ENCODE results near the gene JARID2.

Gene JARID2

DNA sequence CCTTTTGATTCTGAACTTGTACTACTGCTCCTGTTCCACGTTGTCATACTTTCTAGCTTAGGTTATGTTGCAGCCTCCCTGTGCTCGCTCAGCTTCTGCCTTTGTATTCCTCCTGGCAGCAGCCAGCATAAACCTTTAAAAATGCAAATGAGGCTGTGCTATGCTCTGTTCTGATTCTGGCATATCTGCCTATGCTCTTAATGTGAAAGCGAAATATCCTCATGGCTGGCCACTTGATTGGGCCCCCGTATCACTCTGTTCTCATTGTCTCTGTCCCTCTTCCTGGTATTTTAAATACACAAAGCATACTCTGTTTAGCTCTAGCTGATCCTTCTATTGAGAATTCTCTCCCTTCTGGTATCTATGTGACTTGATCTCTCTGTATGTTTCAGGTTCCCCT lies 139.0 kb downstream of the JARID2 start:
- no peak for DNase-seq

DNA sequence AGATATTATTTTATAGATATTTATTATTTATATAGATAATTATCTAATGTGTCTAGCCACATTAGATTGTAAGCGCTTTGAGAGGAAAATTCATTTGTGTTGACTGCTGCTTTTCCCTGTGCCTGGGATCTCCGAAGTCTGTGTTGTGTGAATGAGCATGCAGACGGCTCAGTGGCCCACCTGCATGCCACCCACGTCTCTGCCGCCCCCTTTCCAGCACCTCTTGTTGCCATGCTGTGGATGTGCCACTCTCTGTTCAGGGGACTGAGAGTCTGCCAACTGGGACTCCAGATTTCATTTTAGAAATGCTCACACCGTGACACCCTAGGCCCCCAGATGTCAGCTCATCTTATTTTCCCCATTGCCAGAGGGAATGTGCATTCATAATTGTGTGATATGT lies 139.7 kb downstream of the JARID2 start:
- DNase-seq, result no peak

DNA sequence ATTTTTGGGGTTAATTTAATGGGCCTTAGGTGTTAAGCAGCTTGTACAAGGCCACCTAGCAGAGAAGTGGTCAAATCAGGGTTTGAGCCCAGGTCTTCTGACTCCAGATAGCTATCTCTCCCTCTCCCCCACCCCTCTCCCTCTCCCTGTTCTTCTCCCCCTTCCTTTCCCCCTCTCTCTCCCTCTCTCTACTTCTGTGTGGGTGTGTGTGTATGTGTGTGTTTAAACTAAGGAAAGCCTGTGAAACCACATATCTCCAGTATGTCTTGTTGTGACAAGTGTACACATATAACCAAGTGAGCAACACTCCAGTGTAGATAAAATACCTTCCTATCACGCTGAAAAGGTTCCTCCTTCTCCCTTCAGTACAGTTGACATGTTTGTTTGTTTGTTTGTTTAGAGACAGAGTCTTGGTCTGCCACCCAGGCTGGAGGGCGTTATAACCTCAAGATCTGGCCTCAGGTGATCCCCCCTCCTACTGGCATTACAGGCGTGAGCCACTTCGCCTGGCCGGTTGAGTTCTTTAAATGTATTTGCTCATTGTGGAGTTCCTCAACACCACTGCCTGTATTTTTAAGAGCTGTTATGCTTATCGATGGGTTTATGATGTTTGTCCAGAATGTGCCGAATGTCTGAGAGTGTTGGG lies 140.4 kb downstream of the JARID2 start:
- no peak for DNase-seq

DNA sequence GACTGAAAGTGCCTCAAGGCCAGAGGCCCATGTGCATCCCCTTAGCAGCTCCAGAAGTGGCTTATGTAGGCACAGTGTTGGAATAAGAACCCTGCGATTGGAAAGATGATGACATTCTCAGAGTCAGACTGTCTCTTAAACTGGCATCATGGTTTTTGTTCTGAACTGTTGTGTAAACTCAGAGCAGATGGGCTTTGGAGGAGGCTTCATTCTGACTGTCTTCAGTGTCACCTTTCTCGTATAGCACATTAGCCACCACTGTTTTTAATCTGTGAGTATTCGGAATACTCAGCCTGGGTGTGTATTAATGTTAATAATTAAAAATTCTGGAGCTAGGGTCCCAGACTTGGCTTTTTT lies 140.9 kb downstream of the JARID2 start:
- no peak for DNase-seq

DNA sequence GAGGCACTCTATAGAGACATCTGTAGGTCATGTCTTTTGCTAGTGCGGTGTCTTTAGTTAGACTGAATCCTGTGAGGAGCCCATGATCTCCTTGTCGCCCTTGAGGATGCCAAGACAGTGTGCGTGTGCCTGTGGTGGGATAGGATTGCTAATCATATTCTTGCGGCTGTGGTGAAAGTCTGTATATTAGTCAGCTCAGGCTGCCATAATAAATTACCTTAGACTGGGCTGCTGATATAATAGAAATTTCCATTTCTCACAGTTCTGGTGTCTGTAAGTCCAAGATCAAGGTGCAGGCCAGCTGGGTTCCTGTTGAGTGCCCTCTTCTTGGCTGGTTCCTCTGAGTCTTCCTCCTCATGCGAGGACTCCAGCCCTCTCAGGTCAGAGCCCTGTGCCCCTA lies 141.2 kb downstream of the JARID2 start:
- no peak for DNase-seq

DNA sequence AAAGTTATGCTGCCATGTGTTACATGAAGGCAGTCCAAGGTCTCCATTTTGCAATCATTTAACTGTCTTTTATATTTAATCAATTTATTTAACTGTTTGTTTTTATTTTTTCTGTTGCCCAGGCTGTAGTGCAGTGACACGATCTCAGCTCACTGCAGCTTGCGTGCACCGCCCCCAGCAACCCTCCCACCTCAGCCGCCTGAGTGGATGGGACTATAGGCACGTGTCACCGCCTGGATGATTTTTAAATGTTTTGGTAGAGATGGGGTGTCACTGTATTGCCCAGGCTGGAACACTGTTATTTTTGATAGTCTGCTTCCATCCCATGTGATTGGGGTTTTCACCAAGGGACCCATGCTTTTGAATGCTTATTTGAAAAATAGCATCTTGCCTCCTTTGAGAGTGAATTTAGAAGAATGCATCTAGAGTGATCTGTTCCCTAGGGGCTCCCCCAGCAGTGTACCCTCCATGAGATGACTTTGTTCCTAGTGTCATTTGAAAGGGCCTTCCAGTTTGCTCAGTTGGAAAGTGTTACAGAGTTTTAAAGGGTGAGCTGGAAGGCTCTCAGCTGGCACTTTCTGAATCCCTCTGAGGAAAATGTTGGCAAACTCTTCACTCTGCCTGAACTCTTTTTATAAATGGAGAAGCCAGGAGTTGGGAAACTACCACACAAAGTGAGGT lies 143.4 kb downstream of the JARID2 start:
- DNase-seq, result no peak

DNA sequence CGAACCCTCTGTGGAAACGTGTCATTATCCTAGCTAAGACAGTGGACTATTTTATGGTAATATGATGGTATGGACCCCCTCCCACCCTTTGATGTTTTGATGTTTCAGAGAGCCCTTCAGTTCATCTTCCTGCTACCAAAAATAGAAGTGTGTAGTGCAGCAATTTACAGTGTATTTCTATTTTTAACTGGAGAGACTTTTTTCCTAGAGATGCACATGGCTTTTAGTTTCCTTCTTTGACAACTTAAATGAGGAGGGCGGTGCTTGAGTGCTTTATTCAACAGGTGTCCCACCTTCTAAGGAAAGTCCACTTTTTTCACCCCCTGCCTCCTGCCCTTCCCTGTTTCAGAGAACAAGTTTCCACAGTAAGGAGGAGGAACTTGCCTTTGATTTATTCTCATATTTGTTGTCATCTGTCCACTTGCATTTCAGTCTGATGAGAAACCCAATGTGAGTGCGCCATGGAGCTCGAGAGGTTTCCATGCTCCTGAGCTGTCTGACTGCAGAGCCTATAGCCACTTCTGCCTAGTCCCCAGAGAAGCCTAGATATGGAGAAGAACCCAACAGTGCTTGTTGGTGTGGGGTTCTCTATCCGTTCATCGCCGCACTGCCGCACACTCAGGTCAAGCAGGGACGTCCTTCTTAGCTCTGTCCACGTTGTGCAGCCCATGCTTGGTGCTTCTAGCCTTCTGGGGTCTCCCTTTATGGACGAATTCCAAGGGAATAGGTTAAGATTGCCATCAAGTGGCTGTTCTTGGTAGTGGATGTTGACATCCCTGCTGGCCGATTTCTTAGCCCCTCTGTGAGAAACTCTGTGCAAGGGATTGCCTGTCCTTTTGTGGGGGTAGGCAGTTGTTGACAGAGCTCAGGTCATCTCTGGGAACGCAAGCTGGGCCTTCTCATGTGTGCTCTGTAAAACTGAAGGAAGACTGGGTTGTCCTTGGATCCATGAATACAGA lies 144.2 kb downstream of the JARID2 start:
- DNase-seq, result no peak

DNA sequence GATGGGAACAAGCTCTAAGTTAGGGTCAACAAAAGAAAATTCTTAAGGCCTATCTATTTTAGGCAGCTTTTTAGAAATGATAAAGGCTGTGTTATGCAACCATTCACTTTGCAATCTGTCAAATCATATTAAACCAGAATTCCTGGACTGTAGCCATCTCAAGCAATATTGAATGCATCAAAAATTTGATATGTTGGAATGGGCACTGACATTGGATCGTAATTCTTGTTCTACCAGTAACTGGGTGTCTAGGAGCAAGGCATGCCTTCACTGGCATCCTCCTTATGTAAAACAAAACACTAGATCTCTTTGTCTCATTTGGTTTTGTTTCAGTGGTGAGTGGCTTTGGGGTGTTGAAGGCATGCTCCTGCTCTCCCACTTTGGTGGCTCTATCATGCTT lies 145.6 kb downstream of the JARID2 start:
- no peak for DNase-seq

DNA sequence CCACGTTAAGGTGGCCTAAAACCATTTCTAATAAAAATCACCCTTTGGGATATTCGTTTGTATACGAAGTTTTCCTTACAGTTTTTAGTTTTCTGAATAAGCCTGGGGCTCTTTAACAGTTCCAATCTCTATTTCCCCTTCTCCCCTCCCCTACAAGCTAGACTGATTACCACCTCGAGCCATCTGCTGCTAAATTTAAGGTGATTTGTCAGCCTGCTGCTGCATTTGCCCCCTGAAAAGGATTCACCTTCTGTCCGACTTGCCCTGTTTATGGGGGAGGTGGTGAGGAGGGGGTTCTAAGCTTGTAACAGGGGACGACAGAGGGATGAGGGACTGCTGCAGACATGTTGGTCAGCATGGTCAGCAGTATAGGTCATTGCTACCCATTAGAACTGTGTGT lies 146.3 kb downstream of the JARID2 start:
- DNase-seq, result no peak

DNA sequence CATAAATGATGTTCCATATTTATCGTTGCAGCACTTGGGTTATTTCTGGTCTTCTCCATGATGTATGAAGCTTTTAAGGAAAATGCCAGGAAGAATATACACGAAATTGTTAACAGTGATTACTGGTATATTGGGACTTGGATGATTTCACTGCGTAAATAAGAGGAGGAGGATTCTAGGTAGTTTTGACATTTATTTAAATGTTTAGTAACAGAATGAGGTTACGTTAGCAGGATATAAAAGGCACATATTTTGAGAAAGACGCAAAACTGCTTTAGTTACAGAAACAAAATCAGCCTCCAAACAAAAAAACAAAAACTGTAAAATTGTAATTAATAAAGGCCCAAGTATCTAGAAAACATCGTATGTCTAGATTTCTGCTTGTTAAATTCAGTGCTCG lies 147.7 kb downstream of the JARID2 start:
- no peak for DNase-seq

DNA sequence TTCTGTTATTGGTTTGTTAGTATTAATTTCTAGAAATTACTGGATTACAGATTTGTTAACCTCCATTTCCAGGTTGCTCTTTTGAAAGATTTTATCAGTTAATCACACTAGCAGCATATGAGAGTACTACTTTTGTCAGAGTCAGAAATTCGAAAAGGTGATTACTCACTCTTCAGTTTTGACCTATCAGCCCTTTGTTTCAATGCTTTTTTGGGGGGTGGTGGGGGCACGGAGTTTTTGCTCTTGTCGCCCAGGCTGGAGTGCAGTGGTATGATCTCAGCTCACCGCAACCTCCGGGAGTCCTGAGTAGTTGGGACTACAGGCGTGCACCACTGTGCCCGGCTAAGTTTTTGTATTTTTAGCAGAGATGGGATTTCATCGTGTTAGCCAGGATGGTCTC lies 149.2 kb downstream of the JARID2 start:
- DNase-seq, result no peak

DNA sequence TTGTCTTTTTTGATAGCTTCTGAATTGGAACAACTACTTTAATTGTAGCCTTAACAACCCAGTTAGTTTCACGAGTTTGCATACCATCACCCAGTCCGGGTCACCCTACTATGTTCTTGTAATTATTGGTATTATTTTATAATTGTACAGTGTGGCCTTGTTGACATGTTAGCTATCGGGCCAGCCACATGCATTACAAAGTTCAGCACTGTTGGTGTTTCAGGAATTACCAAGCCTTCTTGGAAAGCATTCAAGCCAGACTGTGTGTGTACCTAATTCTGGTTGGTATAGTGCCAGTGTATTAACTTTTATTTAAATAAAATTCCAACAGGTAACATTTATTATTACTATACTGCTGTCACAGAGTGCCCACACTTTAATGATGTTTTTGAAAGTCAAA lies 150.9 kb downstream of the JARID2 start:
- DNase-seq, result no peak

DNA sequence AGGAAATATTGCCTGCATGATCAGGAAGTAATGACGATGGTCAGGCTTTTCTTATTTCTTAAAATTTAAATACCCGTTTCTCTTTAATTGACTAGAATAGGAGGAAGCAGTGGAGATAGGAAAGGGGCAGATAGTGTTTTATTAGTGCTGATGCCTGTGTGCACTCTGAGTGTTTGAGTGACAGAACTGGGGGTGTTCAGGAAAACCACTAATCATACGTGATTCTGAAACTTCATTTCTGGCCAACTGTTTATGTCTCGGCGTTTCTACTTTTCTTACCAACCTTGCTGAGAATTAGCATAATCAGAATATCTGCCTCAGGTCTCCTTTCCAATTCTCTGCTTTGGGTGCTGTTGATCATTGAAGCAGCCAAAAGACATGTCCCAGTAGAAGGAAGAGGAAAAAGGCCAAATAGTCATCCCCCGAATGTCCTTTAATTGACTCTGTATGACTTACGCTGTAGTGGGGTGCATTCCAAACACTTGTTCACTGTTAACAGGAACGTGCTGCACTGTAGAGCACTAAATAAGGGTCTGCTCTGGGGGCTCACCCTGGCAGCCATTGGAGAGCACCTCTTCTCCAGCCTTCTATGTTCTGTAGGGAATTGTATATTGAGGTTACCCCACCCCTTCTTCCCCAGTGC lies 152.9 kb downstream of the JARID2 start:
- no peak for DNase-seq

DNA sequence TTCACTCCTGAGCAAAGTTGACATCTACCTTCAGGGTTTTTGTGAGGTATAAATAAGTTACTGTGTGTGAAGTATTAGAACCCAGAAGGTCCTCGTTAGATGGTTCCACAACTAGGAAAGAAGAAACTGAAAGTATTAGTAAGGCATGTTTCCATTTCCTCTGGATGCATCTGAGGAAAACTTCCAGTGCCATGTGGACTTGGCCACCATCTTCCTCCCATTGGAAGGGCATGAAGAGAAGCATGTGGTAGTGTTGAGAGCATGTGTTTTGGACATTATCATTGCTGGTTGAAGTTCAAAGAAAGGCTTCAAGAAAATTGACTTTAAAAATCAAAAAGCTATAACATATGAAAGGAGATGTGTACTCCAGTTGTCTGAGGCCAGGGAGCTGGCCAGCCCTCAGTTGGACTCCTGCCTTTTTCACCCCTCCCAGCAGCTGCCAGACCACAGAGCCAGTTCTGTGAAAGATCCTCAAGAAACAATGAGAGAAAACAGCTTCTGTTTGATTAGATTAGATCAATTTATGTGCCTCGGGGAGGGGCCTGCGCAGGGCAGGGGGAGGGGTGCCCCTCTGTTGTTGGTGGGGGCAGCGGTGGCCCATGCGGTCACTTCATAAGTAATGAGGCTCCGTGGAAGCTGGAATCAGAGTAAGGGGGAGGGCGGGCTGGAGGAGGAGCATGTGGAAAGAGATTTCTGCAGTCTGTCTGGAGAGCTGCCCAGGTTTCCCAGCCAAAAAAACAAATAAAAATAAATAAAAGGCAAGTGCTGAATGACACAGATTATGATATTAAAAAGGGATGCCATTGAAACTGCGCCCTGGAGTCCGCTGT lies 154.0 kb downstream of the JARID2 start:
- no peak for DNase-seq

DNA sequence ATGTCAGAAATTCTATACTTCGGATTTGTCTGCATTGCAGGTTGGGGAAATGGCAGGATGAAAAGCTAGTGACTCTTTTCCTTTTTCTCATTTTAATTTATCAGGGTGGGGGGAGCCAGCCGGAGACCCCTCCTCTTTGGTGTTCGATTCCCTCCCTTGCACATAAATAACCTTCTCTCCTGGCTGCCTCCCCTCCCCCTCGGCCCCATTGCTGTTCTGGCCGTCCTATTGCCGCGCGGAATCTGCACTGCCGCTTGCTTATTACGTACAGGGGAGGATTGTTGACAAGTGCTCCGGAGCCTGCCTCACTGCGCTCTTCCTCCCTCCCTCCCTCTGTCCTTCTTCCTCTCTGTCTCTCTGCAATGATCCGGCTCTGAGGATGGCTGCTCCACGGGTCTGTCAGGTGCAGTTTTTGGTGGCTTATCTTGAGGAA lies 154.7 kb downstream of the JARID2 start:
- DNase-seq, result no peak

DNA sequence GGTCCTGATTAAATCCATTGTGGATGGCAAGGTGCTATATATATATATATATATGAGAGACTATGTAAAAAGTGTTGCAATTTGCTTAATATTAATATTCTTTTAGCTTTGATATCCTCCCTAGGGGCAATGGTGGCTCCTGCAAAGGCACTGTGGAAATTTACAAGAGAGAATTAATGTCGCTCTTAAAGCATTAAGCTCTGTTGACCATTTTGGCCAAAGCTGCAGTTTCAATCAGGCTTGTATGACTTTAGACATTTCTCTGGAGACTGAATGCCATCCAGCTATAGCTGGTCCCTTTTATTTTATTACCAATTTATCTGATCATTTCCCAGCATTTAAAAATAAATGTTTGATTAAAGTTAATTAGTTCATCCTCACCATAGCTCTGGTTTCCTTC lies 155.3 kb downstream of the JARID2 start:
- no peak for DNase-seq

DNA sequence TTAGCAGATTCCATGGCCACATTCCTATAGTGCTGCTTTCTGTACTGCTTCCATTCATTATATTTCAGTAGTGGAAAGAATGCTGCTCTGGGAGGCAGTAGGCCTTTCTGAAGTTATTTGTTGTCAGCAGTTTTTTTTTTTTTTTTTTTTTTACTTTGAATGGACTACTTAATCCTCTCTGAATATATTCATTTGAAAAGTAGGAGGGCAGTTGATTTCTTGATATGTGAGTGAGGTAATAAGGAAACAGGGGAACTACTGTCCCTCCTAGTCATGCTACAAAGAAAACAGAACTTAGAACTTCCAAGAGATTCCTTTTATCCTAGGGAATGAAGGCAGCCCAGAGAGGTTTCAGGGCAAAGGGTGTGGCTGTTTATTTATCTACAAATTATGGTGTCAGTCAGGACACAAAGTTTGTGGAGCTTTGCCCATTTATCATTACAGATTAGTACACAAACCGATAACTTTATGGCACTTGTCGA lies 155.9 kb downstream of the JARID2 start:
- DNase-seq, result no peak

DNA sequence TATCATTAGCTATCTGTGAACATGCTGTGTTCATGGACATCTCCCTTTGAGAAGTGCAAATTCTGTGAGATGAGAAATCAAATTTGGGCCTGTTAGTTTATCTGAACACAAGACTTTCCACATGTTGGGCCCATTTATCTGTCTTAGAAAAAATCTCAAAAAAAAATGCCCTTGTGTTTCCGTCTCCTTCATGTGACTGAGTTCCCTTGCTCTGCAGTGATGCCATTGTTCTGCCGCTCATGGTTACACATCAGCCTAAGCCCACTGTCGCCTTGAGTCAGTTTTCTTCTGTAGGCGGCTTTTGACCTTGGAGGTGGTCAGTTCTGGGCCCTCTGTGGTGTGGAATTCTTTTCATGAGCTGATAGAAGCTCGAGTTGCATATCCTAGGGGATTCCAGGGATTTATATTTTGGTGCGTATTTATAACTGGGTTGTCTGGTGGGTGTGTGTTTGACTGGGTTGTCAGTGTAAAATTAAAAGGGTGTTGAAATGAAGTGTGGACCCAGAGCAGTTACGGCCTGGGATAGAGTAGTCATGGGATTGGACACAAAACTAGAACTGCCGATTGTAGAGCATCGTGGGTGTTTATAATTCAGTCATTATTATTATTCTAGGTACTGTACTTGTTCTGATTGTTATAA lies 156.7 kb downstream of the JARID2 start:
- no peak for DNase-seq

DNA sequence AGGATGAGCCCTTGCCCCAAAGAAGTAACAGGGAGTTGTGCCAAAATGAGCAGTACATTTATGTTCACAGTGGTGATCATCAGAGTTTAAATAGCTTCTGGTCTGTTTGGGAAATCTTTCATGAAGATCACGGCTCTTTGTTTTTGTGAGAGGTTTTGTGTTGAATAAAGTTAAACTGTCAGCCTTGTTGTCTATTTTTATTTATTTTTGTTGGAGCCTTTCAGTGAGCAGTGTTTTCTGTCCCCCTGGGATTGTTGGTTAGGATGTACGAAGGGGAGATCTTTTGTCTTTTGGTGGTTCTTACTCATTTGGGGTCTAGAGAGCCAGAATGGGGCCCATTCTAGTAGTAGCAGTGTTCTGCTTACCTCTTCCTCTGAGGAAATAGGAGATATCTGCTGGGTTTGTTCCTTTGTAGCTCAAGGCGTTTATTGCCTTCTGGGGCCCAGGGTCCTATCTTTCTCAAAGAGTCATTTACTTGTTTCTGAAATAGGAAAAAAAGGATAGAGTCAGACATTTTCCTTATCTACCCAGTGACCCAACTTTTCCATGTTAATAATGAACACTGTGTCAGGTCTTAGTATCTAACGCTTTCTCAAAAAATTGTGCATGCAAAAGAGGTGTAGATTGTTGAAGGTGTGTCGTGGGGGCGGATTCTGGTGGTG lies 157.4 kb downstream of the JARID2 start:
- DNase-seq, result no peak

DNA sequence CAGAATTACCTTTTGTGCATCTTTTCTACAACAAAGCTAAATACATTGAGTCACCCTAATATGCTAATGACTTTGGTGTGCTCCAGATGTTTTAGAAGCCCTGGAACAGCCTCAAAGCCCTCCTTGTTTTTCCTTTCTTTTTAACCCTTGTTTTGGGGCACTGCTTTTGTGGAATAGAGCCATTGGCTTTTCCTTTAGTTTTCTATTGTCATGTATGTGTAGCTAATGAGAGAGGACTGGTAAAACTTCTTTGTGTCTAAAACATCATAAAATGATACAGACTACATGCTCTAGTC lies 158.8 kb downstream of the JARID2 start:
- DNase-seq, result no peak

Measured in GOT3 (cell line).